HepG2 (cell line): Measurements from ENCODE around the gene CTU2. TPM values are rescaled to one million over a fixed set of nuclear protein-coding genes. Genes with fewer than 3 reads are reported as not detected.

Experiments used
- ATAC-seq: fragments of 200-7000 bp; cut with Tn5 transposase; 3 replicates; pipeline ENCODE4 v1.9.1; 2020; ENCODE audit warnings: mild to moderate bottlenecking, moderate library complexity
- BruUV-seq: library from RNA; stranded (reverse); fragments of 400-500 nt; replicated peaks from 2 replicates; lab custom pipeline; 2021; lab: Mats Ljungman, UMichigan
- CTCF ChIA-PET: fragments of 300-600 bp; formaldehyde crosslinking; extraction: SDS; loops from one replicate; lab custom pipeline; 2021; ENCODE audit warnings: low total read pairs, inconsistent platforms, low intra/inter-chr PET ratio; lab: Yijun Ruan, JAX
- POLR2A ChIA-PET: fragments of 350-600 bp; sonication (Branson Sonifier 250); formaldehyde crosslinking; loops from one replicate; lab custom pipeline; 2020; ENCODE audit warnings: antibody characterized with exemption, inconsistent platforms; lab: Yijun Ruan, JAX
- DNase-seq: peaks from one replicate; pipeline ENCODE4 v3.0.0-alpha.2; 2015; ENCODE audit warnings: low spot score
- FAIRE-seq: peaks from 3 replicates; lab custom pipeline; 2011; peaks lifted over from hg19 to GRCh38; lab: Jason Lieb, UNC
- H2AFZ ChIP-seq: one replicate; pipeline ENCODE4 v1.6.1; 2011; ENCODE audit warnings: low read length, inconsistent platforms
- H3K27ac ChIP-seq: fragments of 300-600 bp; 3 replicates; pipeline ENCODE4 v1.8.0; 2011; ENCODE audit warnings: mixed run types, mild to moderate bottlenecking, mixed read lengths, low read length, inconsistent platforms; ENCODE audit not compliant: insufficient read depth; ENCODE audit errors: extremely low read length
- H3K27me3 ChIP-seq, 2 experiments: fragments of 200-600 bp in 1 of 2; 2 replicates in 1 of 2; 3 replicates in 1 of 2; pipeline versions ENCODE4 v1.6.0 to v1.8.0; 2011; ENCODE audit warnings: low read length in 2 of 2, mild to moderate bottlenecking in 2 of 2, moderate library complexity in 2 of 2, inconsistent platforms in 1 of 2; ENCODE audit not compliant: insufficient read depth in 2 of 2, control insufficient read depth in 1 of 2
- H3K36me3 ChIP-seq, 2 experiments: fragments of 200-600 bp in 1 of 2; replicated peaks in 1 of 2; 2 replicates in 1 of 2; 3 replicates in 1 of 2; pipeline versions ENCODE4 v1.5.1 to v1.8.0; 2011; ENCODE audit warnings: low read length in 2 of 2, inconsistent platforms in 1 of 2; ENCODE audit not compliant: insufficient read depth in 2 of 2, control insufficient read depth in 1 of 2
- H3K4me1 ChIP-seq: 2 replicates; pipeline ENCODE4 v1.5.1; 2012; ENCODE audit warnings: low read length, inconsistent platforms; ENCODE audit not compliant: insufficient read depth
- H3K4me2 ChIP-seq: 2 replicates; pipeline ENCODE4 v1.6.0; 2011; ENCODE audit warnings: low read depth, low read length, inconsistent platforms
- H3K4me3 ChIP-seq, 3 experiments: fragments of 200-600 bp in 1 of 3; sonication (generic), shearing (Covaris generic) in 1 of 3; replicated peaks in 1 of 3; 2 replicates each; pipeline ENCODE4 v1.5.1; 2011 to 2016; ENCODE audit warnings: low read length in 3 of 3, inconsistent platforms in 2 of 3, low read depth in 2 of 3, mild to moderate bottlenecking in 2 of 3, control low read depth in 1 of 3, mixed read lengths in 1 of 3; ENCODE audit not compliant: insufficient read depth in 1 of 3
- H3K79me2 ChIP-seq: one replicate; pipeline ENCODE4 v1.6.1; 2011; ENCODE audit warnings: low read length, inconsistent platforms; ENCODE audit not compliant: insufficient read depth
- H3K9ac ChIP-seq: 2 replicates; pipeline ENCODE4 v1.6.0; 2011; ENCODE audit warnings: mild to moderate bottlenecking, low read depth, low read length, inconsistent platforms; ENCODE audit not compliant: insufficient read depth
- H3K9me3 ChIP-seq: 2 replicates; pipeline ENCODE4 v1.5.1; 2012; ENCODE audit warnings: mild to moderate bottlenecking, low read length
- H4K20me1 ChIP-seq: 2 replicates; pipeline ENCODE4 v1.6.0; 2011; ENCODE audit warnings: inconsistent platforms, mild to moderate bottlenecking, low read length, moderate library complexity; ENCODE audit not compliant: insufficient read depth
- AGO2 ChIP-seq: fragments of 200-400 bp; formaldehyde crosslinking; optimal IDR thresholded peaks from 2 replicates; pipeline ENCODE3; 2017; ENCODE audit warnings: mild to moderate bottlenecking, low read depth, low read length, moderate library complexity
- CENPBD1 ChIP-seq: sonication (generic); formaldehyde crosslinking; IDR thresholded peaks from 2 replicates; pipeline ENCODE4 v1.8.0; 2022; ENCODE audit warnings: missing genetic modification reagents, low read depth, mild to moderate bottlenecking, borderline replicate concordance
- HNRNPLL ChIP-seq: fragments of 200-400 bp; formaldehyde crosslinking; IDR thresholded peaks from 2 replicates; pipeline ENCODE4 v1.6.1; 2017; ENCODE audit warnings: mild to moderate bottlenecking, low read depth, low read length; ENCODE audit not compliant: poor library complexity, severe bottlenecking
- KIAA2018 ChIP-seq: sonication (generic); formaldehyde crosslinking; IDR thresholded peaks from 2 replicates; pipeline ENCODE4 v1.5.0; 2020; ENCODE audit warnings: mild to moderate bottlenecking, missing genetic modification reagents, borderline replicate concordance
- KLF12 ChIP-seq: sonication (generic); formaldehyde crosslinking; IDR thresholded peaks from 2 replicates; pipeline ENCODE4 v1.4.0; 2020; ENCODE audit warnings: missing genetic modification reagents, borderline replicate concordance
- MZF1 ChIP-seq: sonication (generic); formaldehyde crosslinking; IDR thresholded peaks from 2 replicates; pipeline ENCODE4 v1.8.1; 2023; ENCODE audit warnings: mild to moderate bottlenecking, missing genetic modification reagents, borderline replicate concordance
- PAF1 ChIP-seq: IDR thresholded peaks from 2 replicates; pipeline ENCODE4 v1.6.1; 2016; ENCODE audit warnings: missing genetic modification reagents, missing compliant biosample characterization
- ZNF7 ChIP-seq: IDR thresholded peaks from 2 replicates; pipeline ENCODE4 v1.6.1; 2016; ENCODE audit warnings: missing biosample characterization, missing genetic modification reagents
- WGBS: methylation state at CpG from one replicate; pipeline ENCODE4 v1.1.6; 2017; ENCODE audit warnings: low lambda C conversion rate; 5-methylcytosine and 5-hydroxymethylcytosine counted together
- in situ Hi-C: cut with HindIII; loops from 2 replicates; pipeline ENCODE4 v1.10.0; 2017; ENCODE audit warnings: low pct_unique_long_range_greater_than_20kb; ENCODE audit not compliant: extremely low pct_ligation_motif_present
- intact Hi-C: fragments of 100-400 bp; cut with micrococcal nuclease; formaldehyde crosslinking; loops from one replicate; pipeline ENCODE4 v1.10.0; 2022; ENCODE audit not compliant: unreplicated experiment
- polyA plus RNA-seq, 8 experiments: library from polyadenylated mRNA; depleted of rRNA in 3 of 8; stranded (reverse) in 7 of 8; unstranded in 1 of 8; fragments of >200 nt; fragmentation: Illumina TruSeq in 4 of 8; extraction: Trizol in 4 of 8; gene quantifications; 2 replicates each; pipeline versions ENCODE4 v1.2.1 to v1.2.3, GENCODE V29; 2011 to 2016; ENCODE audit warnings: low read depth in 4 of 8, missing spikeins in 1 of 8, mixed read lengths in 1 of 8; ENCODE audit not compliant: insufficient read depth in 1 of 8
- total RNA-seq, 5 experiments: library from RNA; depleted of rRNA; stranded (reverse); fragments of >200 nt; fragmentation: Illumina TruSeq; extraction: Trizol; gene quantifications; 2 replicates each; pipeline ENCODE4 v1.2.3, GENCODE V29; 2016; ENCODE audit warnings: low read depth in 1 of 5

Gene CTU2
- total and polyA plus RNA-seq, 2 of the 13 experiments (the other 11 are each of a cell fraction or from before 2014, with no cell fraction given), result 13.3 to 21.9 TPM

- in situ Hi-C loops (no loop called here), intact Hi-C loops (no loop called here)
- Histone ChIP-seq H3K27me3 (no peaks in the 10 kb centered on the region), H3K9ac (no peak overlapping the region), H3K79me2 (peaks cover 8% of the 10 kb centered on the region), H3K9me3 (no peaks in the 10 kb centered on the region), H3K4me1 (peaks cover 31% of the 10 kb centered on the region), H3K27ac (no peak overlapping the region), H2AFZ (no peak overlapping the region), H3K4me3 (no peak overlapping the region), H3K36me3 (peaks cover 26 to 42% of the 10 kb centered on the region in 2 experiments; a peak in 4 of 5 replicates), H3K4me2 (no peak overlapping the region), H4K20me1 (no peaks in the 10 kb centered on the region)
- ChIA-PET POLR2A (no interaction called here), CTCF (no interaction called here)
- WGBS, result 92% methylated on average over 15 of the region's 15 CpGs
- no peak for DNase-seq
- peak; percentile 52; the same call in 1 of the 2 replicates for TF ChIP-seq PAF1 (CRISPR knock-in tag)
- no peak for TF ChIP-seq CENPBD1
- no peak for ATAC-seq
- no TSS peak for BruUV-seq
- no peak for FAIRE-seq
Observed at GRCh38 chr16:88713054-88713453, 6.8 kb downstream of the CTU2 start.

- 95% methylated on average over 22 of the region's 30 CpGs for WGBS
- ChIA-PET POLR2A (interaction anchor here (1.0 kb wide), 1 partner anchor 27 kb away, joined by 3 read pairs; no protein-coding TSS in a partner anchor), CTCF (no interaction called here)
- DNase-seq (no peak), ATAC-seq (peak; percentile 9), FAIRE-seq (no peak)
- Histone ChIP-seq H3K4me2 (no peak overlapping the region), H3K4me3 (no peak overlapping the region), H3K9ac (no peak overlapping the region), H3K79me2 (peaks cover 4% of the 10 kb centered on the region), H4K20me1 (no peaks in the 10 kb centered on the region), H3K27me3 (no peaks in the 10 kb centered on the region), H3K27ac (no peak overlapping the region), H3K36me3 (peaks cover 29 to 50% of the 10 kb centered on the region in 2 experiments; a peak in 4 of 5 replicates), H2AFZ (no peak overlapping the region), H3K9me3 (no peaks in the 10 kb centered on the region), H3K4me1 (peaks cover 24% of the 10 kb centered on the region)
- no TSS peak for BruUV-seq
- in situ Hi-C loops, result no loop called here
- intact Hi-C loops, result no loop called here
- TF ChIP-seq ZNF7 (no peak), KIAA2018 (CRISPR knock-in tag) (no peak), KLF12 (CRISPR knock-in tag) (no peak), MZF1 (no peak), HNRNPLL (peak; percentile 46), AGO2 (peak; percentile 90)
Observed at GRCh38 chr16:88713568-88714419, 7.5 kb downstream of the CTU2 start.
